Activated CD4-positive, alpha-beta T cell treated with anti-CD3 and anti-CD28 coated beads, Interleukin-2, amount 10 ng/mL, durations not matched to agents 7 days and 5 days (primary cell): ENCODE data around the gene HOOK1. TPM values are rescaled to one million over a fixed set of nuclear protein-coding genes. Genes with fewer than 3 reads are reported as not detected.

Experiments
- CTCF ChIA-PET: fragments of 350-600 bp; sonication (Branson Sonifier 250); formaldehyde crosslinking; loops from one replicate; lab custom pipeline; 2021; ENCODE audit warnings: antibody characterized with exemption; lab: Charles Lee
- POLR2A ChIA-PET: fragments of 350-600 bp; sonication (Branson Sonifier 250); formaldehyde crosslinking; loops from one replicate; lab custom pipeline; 2021; ENCODE audit warnings: antibody characterized with exemption; lab: Charles Lee
- DNase-seq: peaks from one replicate; pipeline ENCODE4 v3.0.0-alpha.2; 2020
- H3K27ac Mint-ChIP-seq: one replicate; pipeline ENCODE4 v1.8.0; 2021; ENCODE audit warnings: mild to moderate bottlenecking, moderate library complexity, mixed read lengths
- H3K27me3 Mint-ChIP-seq: one replicate; pipeline ENCODE4 v1.8.0; 2021; ENCODE audit warnings: mixed read lengths
- H3K36me3 Mint-ChIP-seq: one replicate; pipeline ENCODE4 v1.8.0; 2021; ENCODE audit warnings: low read depth, mixed read lengths
- H3K4me1 Mint-ChIP-seq: one replicate; pipeline ENCODE4 v1.8.0; 2021; ENCODE audit warnings: mixed read lengths
- H3K4me3 Mint-ChIP-seq: one replicate; pipeline ENCODE4 v1.8.0; 2021; ENCODE audit warnings: mild to moderate bottlenecking, moderate library complexity, mixed read lengths
- H3K9me3 Mint-ChIP-seq: one replicate; pipeline ENCODE4 v1.8.0; 2021; ENCODE audit warnings: mixed read lengths
- total RNA-seq, 2 experiments: library from RNA; stranded (reverse); gene quantifications; one replicate each; pipeline ENCODE4 v1.2.3, GENCODE V29; 2021

Gene HOOK1
- total RNA-seq, 2 experiments from 2014 or later = 7.7 to 8.0 TPM

DNA sequence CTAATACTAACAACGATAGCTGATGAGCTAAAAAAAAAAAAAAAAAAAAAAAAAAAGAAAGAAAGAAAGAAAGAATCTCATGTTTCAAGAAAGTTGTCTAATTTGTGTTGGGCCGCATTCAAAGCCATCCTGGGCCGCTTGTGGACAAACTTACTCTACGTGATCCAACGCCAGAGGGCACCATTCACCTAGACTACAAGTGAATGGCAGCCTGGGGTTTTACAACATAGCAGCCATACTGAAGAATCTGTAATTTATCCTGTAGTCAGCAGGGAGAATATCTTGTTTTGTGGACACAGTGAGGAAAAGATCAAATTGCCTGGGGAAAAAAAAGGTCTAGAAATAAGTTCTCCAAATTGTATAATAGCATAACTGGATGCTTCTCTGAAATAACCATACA, 64.8 kb downstream of the HOOK1 start:
- H3K36me3 Mint-ChIP-seq = peaks cover 5% of the 10 kb centered on the region
- peak; percentile 79 for DNase-seq
- no peak overlapping the region for H3K27ac Mint-ChIP-seq
- POLR2A ChIA-PET = no interaction called here
- H3K9me3 Mint-ChIP-seq = peaks cover 8% of the 10 kb centered on the region
- CTCF ChIA-PET = interaction anchor here (2.9 kb wide), 1 partner anchor 67 kb away, joined by 12 read pairs; no protein-coding TSS in a partner anchor
- H3K27me3 Mint-ChIP-seq = peaks cover 5% of the 10 kb centered on the region
- H3K4me1 Mint-ChIP-seq = peaks cover 1% of the 10 kb centered on the region
- H3K4me3 Mint-ChIP-seq = no peak overlapping the region

GRCh38 chr1:59879996-59880505, 65.3 kb downstream of the HOOK1 start:
- peaks cover 5% of the 10 kb centered on the region for H3K36me3 Mint-ChIP-seq
- CTCF ChIA-PET = interaction anchor here (1.5 to 2.9 kb wide), 2 partner anchors 20 to 67 kb away, joined by 4 to 12 read pairs; no protein-coding TSS in a partner anchor

GRCh38 chr1:59880735-59881134, 66.0 kb downstream of the HOOK1 start:
- ChIA-PET CTCF (interaction anchor here (1.5 to 2.9 kb wide), 2 partner anchors 21 to 66 kb away, joined by 4 to 12 read pairs; no protein-coding TSS in a partner anchor), POLR2A (no interaction called here)
- Mint-ChIP-seq H3K27ac (no peak overlapping the region), H3K4me1 (peaks cover 1% of the 10 kb centered on the region), H3K4me3 (no peak overlapping the region), H3K9me3 (peaks cover 8% of the 10 kb centered on the region), H3K27me3 (peaks cover 5% of the 10 kb centered on the region), H3K36me3 (peaks cover 5% of the 10 kb centered on the region)
- no peak for DNase-seq

More at GRCh38 chr1:59879996-59880505, 65.3 kb downstream of the HOOK1 start:
- DNase-seq = no peak
- peaks cover 1% of the 10 kb centered on the region for H3K4me1 Mint-ChIP-seq
- H3K4me3 Mint-ChIP-seq = no peak overlapping the region
- H3K9me3 Mint-ChIP-seq = peaks cover 8% of the 10 kb centered on the region
- H3K27ac Mint-ChIP-seq = no peak overlapping the region
- POLR2A ChIA-PET = no interaction called here
- peaks cover 5% of the 10 kb centered on the region for H3K27me3 Mint-ChIP-seq

DNA sequence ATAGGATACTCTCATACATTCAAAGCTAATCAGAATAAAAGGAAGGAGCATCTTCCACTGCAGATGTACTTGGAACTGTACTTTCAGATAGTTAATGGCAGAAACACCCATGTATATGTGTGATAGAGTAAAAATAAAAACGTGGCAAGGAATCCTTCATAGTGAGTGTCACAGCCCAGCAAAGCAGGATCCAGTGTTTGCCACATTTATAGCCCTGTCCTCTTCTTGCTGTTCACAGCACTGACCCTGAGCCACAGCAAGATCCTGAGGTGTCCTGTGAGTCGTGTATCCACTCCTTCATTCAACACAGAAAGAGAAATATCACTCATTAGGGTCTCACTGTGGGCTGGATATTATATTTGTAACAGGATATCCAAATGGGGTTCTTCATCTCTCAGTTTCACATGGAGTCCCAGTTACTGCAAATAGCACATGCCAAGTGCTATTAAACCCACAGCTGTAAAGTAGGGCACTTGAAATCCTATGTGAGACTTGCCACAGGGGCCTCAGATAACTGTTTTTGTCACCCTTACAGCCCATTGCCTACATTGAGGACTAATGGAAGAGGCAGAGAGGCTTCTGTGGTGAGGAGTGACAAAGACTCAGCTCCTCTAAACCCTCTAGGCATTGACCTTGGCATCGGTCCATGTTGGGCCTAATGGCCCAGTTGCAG, 70.5 kb downstream of the HOOK1 start:
- POLR2A ChIA-PET = no interaction called here
- H3K4me1 Mint-ChIP-seq = no peaks in the 10 kb centered on the region
- peaks cover 3% of the 10 kb centered on the region for H3K36me3 Mint-ChIP-seq
- CTCF ChIA-PET = no interaction called here
- no peak overlapping the region for H3K27ac Mint-ChIP-seq
- H3K9me3 Mint-ChIP-seq = peaks cover 11% of the 10 kb centered on the region
- no peak overlapping the region for H3K4me3 Mint-ChIP-seq
- no peak for DNase-seq
- H3K27me3 Mint-ChIP-seq = peaks cover 5% of the 10 kb centered on the region

GRCh38 chr1:59892841-59893811, 78.4 kb downstream of the HOOK1 start:
- H3K4me1 Mint-ChIP-seq = peaks cover 16% of the 10 kb centered on the region
- H3K27ac Mint-ChIP-seq = peak overlapping the region; percentile 83
- H3K9me3 Mint-ChIP-seq = peaks cover 14% of the 10 kb centered on the region
- POLR2A ChIA-PET = no interaction called here
- H3K4me3 Mint-ChIP-seq = no peak overlapping the region
- peak; percentile 11 for DNase-seq
- no peaks in the 10 kb centered on the region for H3K27me3 Mint-ChIP-seq
- peaks cover 3% of the 10 kb centered on the region for H3K36me3 Mint-ChIP-seq
- CTCF ChIA-PET = interaction anchor here (0.5 to 0.6 kb wide), 2 partner anchors 11 to 35 kb away, joined by 3 to 5 read pairs; no protein-coding TSS in a partner anchor

DNA sequence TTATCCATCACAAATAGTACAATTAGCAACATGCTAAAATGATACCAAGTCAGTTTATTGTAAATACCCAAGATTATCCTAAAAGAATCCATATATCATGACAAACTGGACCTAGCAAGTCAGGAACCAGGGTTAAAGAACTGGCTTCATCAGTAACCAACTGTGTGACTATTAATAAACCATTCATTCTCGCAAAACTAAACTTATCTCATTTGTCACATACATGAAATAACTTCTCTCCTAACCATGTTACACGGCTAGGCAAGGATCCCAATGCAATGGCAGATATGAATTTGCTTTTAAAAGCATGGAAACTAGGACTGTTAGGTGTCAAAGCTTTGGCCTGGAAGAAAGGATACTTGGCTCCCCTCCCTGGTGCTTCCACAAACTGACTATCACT, 82.4 kb downstream of the HOOK1 start:
- ChIA-PET POLR2A (no interaction called here), CTCF (no interaction called here)
- H3K27me3 Mint-ChIP-seq = no peaks in the 10 kb centered on the region

DNA sequence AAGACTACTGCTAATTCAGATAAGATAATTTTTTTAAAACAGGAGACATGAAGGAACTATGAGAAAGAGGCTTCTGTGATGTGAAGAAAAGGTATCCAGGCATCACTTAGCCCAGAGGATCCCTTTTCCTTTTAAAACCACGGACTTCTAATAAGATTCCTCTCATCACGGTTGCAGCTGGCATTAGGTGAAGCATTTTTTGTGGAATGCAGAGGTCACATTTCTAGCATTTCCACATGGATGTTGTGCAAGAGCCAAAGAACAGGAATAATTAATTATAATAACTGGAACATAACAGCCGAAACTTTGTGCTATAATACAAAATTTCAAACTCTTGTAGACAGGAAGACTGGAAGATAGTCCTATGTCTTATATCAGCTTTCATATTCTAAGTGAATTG, 84.2 kb downstream of the HOOK1 start:
- Mint-ChIP-seq H3K36me3 (no peaks in the 10 kb centered on the region), H3K4me3 (no peak overlapping the region), H3K4me1 (peaks cover under 1% of the 10 kb centered on the region), H3K27me3 (no peaks in the 10 kb centered on the region), H3K9me3 (no peaks in the 10 kb centered on the region), H3K27ac (no peak overlapping the region)
- POLR2A ChIA-PET = no interaction called here
- CTCF ChIA-PET = interaction anchor here (1.0 kb wide), 1 partner anchor 49 kb away, joined by 3 read pairs; no protein-coding TSS in a partner anchor
- DNase-seq = no peak

More for the DNA sequence above, 82.4 kb downstream of the HOOK1 start:
- Mint-ChIP-seq H3K4me3 (no peak overlapping the region), H3K4me1 (peaks cover 14% of the 10 kb centered on the region), H3K36me3 (no peaks in the 10 kb centered on the region), H3K9me3 (no peaks in the 10 kb centered on the region), H3K27ac (no peak overlapping the region)
- DNase-seq = no peak

DNA sequence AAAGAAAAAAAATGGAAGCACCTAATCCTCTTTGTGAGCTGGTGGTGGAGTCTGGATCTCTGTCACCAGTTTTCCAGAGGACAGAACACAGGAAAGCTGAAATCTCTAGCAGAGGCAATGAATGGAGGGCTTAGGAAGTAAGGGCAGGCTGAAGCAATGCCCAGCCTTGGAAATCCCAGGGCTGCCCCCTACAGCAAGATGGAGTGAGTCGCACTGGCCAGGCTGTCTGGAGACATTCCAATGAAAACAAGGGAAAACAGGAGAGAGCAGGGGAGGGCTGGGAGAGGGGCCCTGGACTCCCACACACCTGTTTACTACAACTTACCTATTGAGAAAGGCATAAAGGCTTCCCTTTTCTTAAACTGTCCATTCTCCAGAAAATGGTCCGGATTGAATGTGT, 85.9 kb downstream of the HOOK1 start:
- H3K27ac Mint-ChIP-seq = no peak overlapping the region

DNA sequence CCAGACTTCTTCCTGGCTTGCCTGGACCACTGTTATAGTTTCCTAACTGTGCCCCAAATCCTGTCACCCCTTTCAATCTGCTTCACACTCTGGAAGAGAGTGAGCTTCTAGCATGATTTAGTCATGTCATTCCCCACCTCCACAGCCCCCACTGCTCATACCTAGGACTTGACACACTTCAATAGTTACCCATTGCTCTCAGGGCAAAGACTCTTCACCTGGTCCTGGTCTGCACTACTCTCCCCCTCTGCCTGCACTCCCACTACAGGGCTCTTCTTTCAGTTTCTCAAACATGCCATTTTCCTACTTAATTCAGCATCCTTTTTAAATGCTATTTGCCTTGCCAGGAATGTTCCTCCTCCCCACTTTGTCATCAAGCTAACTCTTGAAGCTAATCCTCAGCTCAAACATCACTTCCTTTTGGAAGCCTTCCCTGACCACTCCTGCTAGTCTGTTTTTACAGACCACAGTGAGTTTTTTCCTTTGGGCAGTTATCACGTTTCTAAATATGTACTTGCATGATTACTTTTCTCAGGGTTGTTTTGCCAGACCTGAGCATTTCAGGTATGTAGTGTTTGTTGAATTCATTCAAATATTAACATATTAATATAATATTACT, 87.1 kb downstream of the HOOK1 start:
- Mint-ChIP-seq H3K36me3 (no peaks in the 10 kb centered on the region), H3K9me3 (no peaks in the 10 kb centered on the region), H3K27ac (no peak overlapping the region), H3K4me3 (no peak overlapping the region), H3K27me3 (no peaks in the 10 kb centered on the region), H3K4me1 (no peaks in the 10 kb centered on the region)
- CTCF ChIA-PET = interaction anchor here (1.6 kb wide), 1 partner anchor 45 kb away, joined by 5 read pairs; no protein-coding TSS in a partner anchor
- POLR2A ChIA-PET = no interaction called here
- DNase-seq = no peak

More for the DNA sequence above, 85.9 kb downstream of the HOOK1 start:
- Mint-ChIP-seq H3K27me3 (no peaks in the 10 kb centered on the region), H3K9me3 (no peaks in the 10 kb centered on the region), H3K4me3 (no peak overlapping the region), H3K4me1 (no peaks in the 10 kb centered on the region), H3K36me3 (no peaks in the 10 kb centered on the region)
- DNase-seq = no peak
- ChIA-PET POLR2A (no interaction called here), CTCF (no interaction called here)

DNA sequence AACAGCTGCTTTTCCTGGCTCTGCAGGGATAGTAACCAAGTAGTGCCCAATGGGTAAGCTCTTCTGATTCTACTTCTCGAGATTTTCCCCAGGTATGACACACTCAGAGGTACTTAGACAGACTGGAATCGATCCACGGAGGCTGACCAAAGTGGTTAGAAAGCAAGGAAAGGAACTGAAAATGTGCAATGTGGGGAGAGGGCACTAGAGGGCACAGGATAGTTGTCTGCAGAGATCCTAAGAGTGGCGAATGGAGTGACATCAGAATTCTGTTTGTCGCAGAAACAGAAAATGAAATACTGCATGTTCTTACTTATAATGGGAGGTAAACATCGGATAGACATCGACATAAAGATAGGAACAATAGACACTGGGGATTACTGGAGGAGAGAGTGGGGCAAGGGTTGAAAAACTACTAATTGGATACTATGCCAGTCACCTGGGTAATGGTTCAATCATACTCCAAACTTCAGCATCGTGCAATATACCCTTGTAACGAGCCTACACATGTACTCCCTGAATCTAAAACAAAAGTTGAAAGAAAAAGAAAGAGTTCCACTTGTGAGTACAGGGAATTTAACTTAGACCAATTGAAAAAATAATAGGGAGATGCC, 88.5 kb downstream of the HOOK1 start:
- Mint-ChIP-seq H3K4me1 (no peaks in the 10 kb centered on the region), H3K27ac (no peak overlapping the region), H3K4me3 (no peak overlapping the region), H3K27me3 (no peaks in the 10 kb centered on the region), H3K36me3 (no peaks in the 10 kb centered on the region), H3K9me3 (no peaks in the 10 kb centered on the region)
- ChIA-PET POLR2A (no interaction called here), CTCF (interaction anchor here (1.6 kb wide), 1 partner anchor 43 kb away, joined by 5 read pairs; no protein-coding TSS in a partner anchor)
- peak; percentile 36 for DNase-seq

DNA sequence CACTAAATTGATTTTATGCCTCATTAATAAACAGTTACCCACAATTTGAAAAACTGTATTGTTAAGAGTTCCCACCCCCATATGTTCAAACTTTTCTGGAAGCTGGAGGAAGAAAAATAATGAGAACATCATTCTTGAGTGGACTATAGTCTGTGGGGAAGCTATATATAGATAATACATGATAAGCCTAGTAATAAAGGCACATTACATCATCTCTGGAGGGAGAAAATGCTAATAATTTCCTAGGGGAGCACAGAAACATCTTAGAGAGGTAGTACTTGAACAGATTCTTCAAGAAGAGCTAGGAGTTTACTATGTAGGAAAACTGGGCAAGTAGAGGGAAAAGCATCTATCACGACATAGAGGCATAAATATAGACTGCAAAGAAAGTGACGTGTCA, 92.2 kb downstream of the HOOK1 start:
- Mint-ChIP-seq H3K4me1 (no peaks in the 10 kb centered on the region), H3K36me3 (peaks cover 3% of the 10 kb centered on the region)
- POLR2A ChIA-PET = interaction anchor here (0.6 kb wide), 1 partner anchor 1141 kb away, joined by 4 read pairs; no protein-coding TSS in a partner anchor

DNA sequence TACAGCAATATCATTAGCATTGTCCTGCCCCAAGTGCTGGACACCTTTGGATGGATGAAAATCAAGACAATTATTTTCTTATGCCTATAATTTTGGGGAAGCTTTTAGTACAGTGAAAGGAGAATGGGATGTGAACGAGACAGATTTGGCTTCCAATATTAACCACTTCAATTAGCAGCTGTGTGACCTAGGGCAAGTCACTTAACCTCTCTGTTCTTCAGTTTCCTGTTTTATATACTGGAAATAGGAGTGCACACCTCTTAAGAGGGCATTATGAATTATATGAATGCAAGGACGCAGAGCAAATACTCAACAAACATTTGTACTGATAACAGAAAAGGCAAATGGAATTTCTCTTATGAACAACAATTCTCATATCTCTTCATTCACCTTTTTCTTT, 93.3 kb downstream of the HOOK1 start:
- Mint-ChIP-seq H3K4me1 (no peaks in the 10 kb centered on the region), H3K36me3 (peaks cover 3% of the 10 kb centered on the region), H3K9me3 (no peaks in the 10 kb centered on the region), H3K27ac (no peak overlapping the region), H3K27me3 (no peaks in the 10 kb centered on the region), H3K4me3 (no peak overlapping the region)
- CTCF ChIA-PET = no interaction called here
- POLR2A ChIA-PET = no interaction called here
- DNase-seq = no peak

More for the DNA sequence above, 92.2 kb downstream of the HOOK1 start:
- CTCF ChIA-PET = interaction anchor here (1.0 kb wide), 1 partner anchor 40 kb away, joined by 3 read pairs; no protein-coding TSS in a partner anchor
- no peak for DNase-seq
- Mint-ChIP-seq H3K4me3 (no peak overlapping the region), H3K27ac (no peak overlapping the region), H3K9me3 (no peaks in the 10 kb centered on the region), H3K27me3 (no peaks in the 10 kb centered on the region)
